HCT116 (cell line): ENCODE data around the gene MPPED1. TPM values are rescaled to one million over a fixed set of nuclear protein-coding genes. Genes with fewer than 3 reads are reported as not detected.

Source experiments
- ATAC-seq: fragments of 200-7000 bp; cut with Tn5 transposase; 2 replicates; pipeline ENCODE4 v1.9.1; 2020; ENCODE audit warnings: mild to moderate bottlenecking, moderate library complexity
- BruUV-seq: library from RNA; stranded (reverse); fragments of 400-500 nt; replicated peaks from 2 replicates; lab custom pipeline; 2021; lab: Mats Ljungman, UMichigan
- CTCF ChIA-PET: fragments of 300-600 bp; sonication (Branson Sonifier 250); formaldehyde crosslinking; loops from one replicate; lab custom pipeline; 2021; ENCODE audit warnings: antibody characterized with exemption; lab: Charles Lee
- POLR2A ChIA-PET: fragments of 300-600, 350-600 bp; sonication (Branson Sonifier 250); formaldehyde crosslinking; loops from one replicate; lab custom pipeline; 2021; ENCODE audit warnings: antibody characterized with exemption; lab: Charles Lee
- RAD21 ChIA-PET, 2 experiments: fragments of 300-600 bp; sonication (Branson Sonifier 250); formaldehyde crosslinking; loops; one replicate each; lab custom pipeline; 2023; ENCODE audit warnings: low total read pairs in 2 of 2; ENCODE audit not compliant: uncharacterized antibody in 2 of 2, unreplicated experiment in 2 of 2, low non-redundant PET in 1 of 2; lab: Charles Lee
- DNase-seq: peaks from one replicate; pipeline ENCODE4 v3.0.0-alpha.2; 2010; ENCODE audit warnings: low read depth, low spot score
- H2AFZ ChIP-seq: fragments of 200-600 bp; shearing (Covaris generic), sonication (generic); 2 replicates; pipeline ENCODE4 v1.6.1; 2017; ENCODE audit warnings: low read depth, mixed run types, mixed read lengths, antibody characterized with exemption, low read length; ENCODE audit not compliant: poor library complexity, severe bottlenecking
- H3K27ac ChIP-seq: 2 replicates; pipeline ENCODE4 v1.5.1; 2012; ENCODE audit warnings: low read depth, low read length
- H3K27me3 ChIP-seq: fragments of 200-600 bp; sonication (generic); 2 replicates; pipeline ENCODE4 v1.6.1; 2016; ENCODE audit warnings: mixed run types, low read length, mixed read lengths; ENCODE audit not compliant: insufficient read depth
- H3K36me3 ChIP-seq, 2 experiments: fragments of 200-500 bp in 1 of 2; fragments of 200-600 bp in 1 of 2; sonication (Bioruptor generic) in 1 of 2; sonication (generic) in 1 of 2; 2 replicates each; pipeline versions ENCODE4 v1.5.1 to v1.6.1; 2014 to 2016; ENCODE audit warnings: low read length in 2 of 2, inconsistent platforms in 1 of 2, mixed read lengths in 1 of 2, mixed run types in 1 of 2; ENCODE audit not compliant: insufficient read depth in 2 of 2, control insufficient read depth in 1 of 2
- H3K4me1 ChIP-seq, 2 experiments: fragments of 200-600 bp in 1 of 2; sonication (generic) in 1 of 2; 2 replicates each; pipeline versions ENCODE4 v1.5.1 to v1.6.1; 2012 to 2017; ENCODE audit warnings: low read length in 2 of 2, inconsistent platforms in 1 of 2, mild to moderate bottlenecking in 1 of 2, mixed read lengths in 1 of 2, mixed run types in 1 of 2, moderate library complexity in 1 of 2; ENCODE audit not compliant: insufficient read depth in 2 of 2, control insufficient read depth in 1 of 2
- H3K4me2 ChIP-seq: fragments of 200-600 bp; sonication (generic); 2 replicates; pipeline ENCODE4 v1.6.1; 2017; ENCODE audit warnings: mixed run types, low read length, mixed read lengths
- H3K4me3 ChIP-seq, 2 experiments: fragments of 200-600 bp in 1 of 2; sonication (generic) in 1 of 2; replicated peaks in 1 of 2; 2 replicates each; pipeline ENCODE4 v1.5.1; 2011 to 2016; ENCODE audit warnings: low read length in 2 of 2, control low read depth in 1 of 2, low read depth in 1 of 2, mild to moderate bottlenecking in 1 of 2, mixed read lengths in 1 of 2, mixed run types in 1 of 2
- H3K79me2 ChIP-seq: fragments of 200-600 bp; sonication (generic); 2 replicates; pipeline ENCODE4 v1.6.1; 2017; ENCODE audit warnings: mild to moderate bottlenecking, mixed run types, low read length, moderate library complexity, mixed read lengths; ENCODE audit not compliant: insufficient read depth
- H3K9ac ChIP-seq: fragments of 200-600 bp; sonication (generic); 2 replicates; pipeline ENCODE4 v1.6.1; 2016; ENCODE audit warnings: low read length, mixed read lengths
- H3K9me2 ChIP-seq: fragments of 200-600 bp; sonication (generic), shearing (Covaris generic); 2 replicates; pipeline ENCODE4 v1.6.1; 2017; ENCODE audit warnings: mixed run types, mild to moderate bottlenecking, moderate library complexity; ENCODE audit not compliant: insufficient read depth
- H3K9me3 ChIP-seq, 2 experiments: fragments of 200-500 bp in 1 of 2; fragments of 200-600 bp in 1 of 2; sonication (Bioruptor generic) in 1 of 2; sonication (generic) in 1 of 2; 2 replicates each; pipeline ENCODE4 v1.6.1; 2014 to 2017; ENCODE audit warnings: low read length in 2 of 2, mixed read lengths in 2 of 2, inconsistent platforms in 1 of 2, low read depth in 1 of 2, mild to moderate bottlenecking in 1 of 2, mixed run types in 1 of 2, moderate library complexity in 1 of 2; ENCODE audit not compliant: control insufficient read depth in 1 of 2, insufficient read depth in 1 of 2
- H4K20me1 ChIP-seq: fragments of 200-600 bp; sonication (generic), shearing (Covaris generic); 2 replicates; pipeline ENCODE4 v1.6.1; 2017; ENCODE audit warnings: mixed run types, mild to moderate bottlenecking, moderate library complexity; ENCODE audit not compliant: insufficient read depth
- CEBPB ChIP-seq: IDR thresholded peaks from 2 replicates; pipeline ENCODE4 v1.6.1; 2012; ENCODE audit warnings: low read depth
- FOSL1 ChIP-seq: IDR thresholded peaks from 2 replicates; pipeline ENCODE4 v1.6.1; 2012; ENCODE audit warnings: low read depth
- MAX ChIP-seq: IDR thresholded peaks from 2 replicates; pipeline ENCODE4 v1.6.1; 2012
- POLR2A ChIP-seq: IDR thresholded peaks from 2 replicates; pipeline ENCODE4 v1.7.0; 2011; ENCODE audit warnings: borderline replicate concordance; ENCODE audit not compliant: insufficient read depth, insufficient read length; ENCODE audit errors: extremely low read depth
- RAD21 ChIP-seq: IDR thresholded peaks from 2 replicates; pipeline ENCODE4 v1.6.1; 2012; ENCODE audit warnings: low read depth, mild to moderate bottlenecking
- TCF7L2 ChIP-seq: IDR thresholded peaks from 2 replicates; pipeline ENCODE4 v1.7.0; 2011; ENCODE audit warnings: borderline replicate concordance, inconsistent platforms; ENCODE audit not compliant: insufficient read depth, insufficient read length; ENCODE audit errors: extremely low read depth
- intact Hi-C: fragments of 100-400 bp; cut with micrococcal nuclease; formaldehyde crosslinking; loops from 2 replicates; pipeline ENCODE4 v1.10.0; 2022
- total RNA-seq: library from RNA; stranded (reverse); gene quantifications from one replicate; pipeline ENCODE4 v1.2.1, GENCODE V29; 2021; ENCODE audit not compliant: unreplicated experiment

The MPPED1 gene
- total RNA-seq, 1 experiment from 2014 or later: not detected

- Histone ChIP-seq H3K4me3 (no peak overlapping the region), H3K9me2 (no peaks in the 10 kb centered on the region), H3K36me3 (no peaks in the 10 kb centered on the region), H2AFZ (no peak overlapping the region), H3K9ac (no peak overlapping the region), H3K79me2 (no peaks in the 10 kb centered on the region), H3K9me3 (no peaks in the 10 kb centered on the region), H3K27ac (no peak overlapping the region), H3K4me1 (no peaks in the 10 kb centered on the region), H3K4me2 (no peak overlapping the region), H4K20me1 (no peaks in the 10 kb centered on the region), H3K27me3 (peaks cover 69% of the 10 kb centered on the region)
- ChIA-PET RAD21 (no interaction called here), POLR2A (no interaction called here), CTCF (no interaction called here)
- TF ChIP-seq CEBPB: no peak
- TF ChIP-seq FOSL1: no peak
- no peak for TF ChIP-seq MAX
- no peak for TF ChIP-seq RAD21
- no peak for TF ChIP-seq TCF7L2
- no peak for ATAC-seq
- intact Hi-C loops: no loop called here
- DNase-seq: no peak
- BruUV-seq: no TSS peak
These were observed 55.6 kb downstream of the MPPED1 start for GRCh38 chr22:43467216-43467940.

GRCh38 chr22:43470253-43470652 is 58.4 kb downstream of the MPPED1 start:
- Histone ChIP-seq H4K20me1 (no peaks in the 10 kb centered on the region), H3K9ac (no peak overlapping the region), H3K9me3 (no peaks in the 10 kb centered on the region), H3K9me2 (no peaks in the 10 kb centered on the region), H2AFZ (no peak overlapping the region), H3K4me1 (no peaks in the 10 kb centered on the region), H3K4me3 (no peak overlapping the region), H3K27me3 (peaks cover 69% of the 10 kb centered on the region), H3K79me2 (no peaks in the 10 kb centered on the region), H3K27ac (no peak overlapping the region), H3K4me2 (no peak overlapping the region), H3K36me3 (no peaks in the 10 kb centered on the region)
- intact Hi-C loops: no loop called here
- ChIA-PET RAD21 (no interaction called here), CTCF (no interaction called here), POLR2A (no interaction called here)
- BruUV-seq: no TSS peak
- TF ChIP-seq MAX (no peak), FOSL1 (no peak), POLR2A (no peak)
- ATAC-seq (no peak), DNase-seq (no peak)
